ENCODE data around the gene STX8. TPM values are rescaled to one million over a fixed set of nuclear protein-coding genes. Genes with fewer than 3 reads are reported as not detected.
"Not testable (repeated sequence)": the region's sequence is repeated elsewhere in the genome, so short reads cannot be mapped to it uniquely, and the experiment has no call there.

STX8 gene
- total and polyA plus RNA-seq, 3 donors from 2014 or later = 103 to 160 (median 125) TPM

GRCh38 chr17:9261081-9262012, 314.3 kb downstream of the STX8 start:
- no peak overlapping the region for H3K4me3 ChIP-seq
- H3K36me3 ChIP-seq (ENCODE audit: low read depth, missing control alignments) = no peaks in the 10 kb centered on the region
- no peaks in the 10 kb centered on the region for H3K4me1 ChIP-seq
- intact Hi-C loops (cut with DNase I; ENCODE audit: low total_unique reads) = no loop called here
- 89 to 92% methylated on average over 24 of the region's 24 CpGs for WGBS, 2 donors
- no peaks in the 10 kb centered on the region for H3K27me3 ChIP-seq
- H3K9me3 ChIP-seq = no peaks in the 10 kb centered on the region
- no peak for DNase-seq
- TF ChIP-seq POLR2A (IDR thresholded peaks at IDR 0.05) (no peak), CTCF (IDR thresholded peaks at IDR 0.05) (no peak)
- H3K27ac ChIP-seq = no peak overlapping the region

DNA sequence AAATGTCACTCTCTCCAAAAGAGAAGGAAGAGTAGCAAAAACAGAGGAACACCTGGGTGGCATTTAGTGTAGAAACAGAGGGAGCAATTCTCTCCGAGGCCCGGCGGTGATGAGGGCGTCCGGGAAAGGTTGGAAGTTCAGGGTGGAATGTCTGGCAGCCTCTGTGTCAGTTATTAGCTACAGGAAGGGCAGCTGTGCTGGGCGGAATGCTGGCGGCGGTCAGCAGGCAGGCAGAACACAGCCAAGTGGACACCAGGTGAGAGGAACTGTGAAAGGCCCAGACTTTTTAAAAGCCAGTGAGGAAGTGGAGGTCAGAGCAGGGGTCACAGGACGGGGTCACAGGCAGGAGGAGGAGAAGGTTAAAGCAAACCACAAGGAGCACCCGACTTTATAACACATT, 316.2 kb downstream of the STX8 start:
- DNase-seq = no peak
- 63 to 76% methylated on average over 10 of the region's 10 CpGs for WGBS, 2 donors
- no peaks in the 10 kb centered on the region for H3K36me3 ChIP-seq (ENCODE audit: low read depth, missing control alignments)
- H3K27ac ChIP-seq = no peak overlapping the region
- H3K4me1 ChIP-seq = no peaks in the 10 kb centered on the region
- H3K9me3 ChIP-seq = no peaks in the 10 kb centered on the region
- H3K27me3 ChIP-seq = no peaks in the 10 kb centered on the region
- intact Hi-C loops (cut with DNase I; ENCODE audit: low total_unique reads) = no loop called here
- TF ChIP-seq POLR2A (IDR thresholded peaks at IDR 0.05) = no peak
- no peak for TF ChIP-seq CTCF (IDR thresholded peaks at IDR 0.05)
- H3K4me3 ChIP-seq = no peak overlapping the region

DNA sequence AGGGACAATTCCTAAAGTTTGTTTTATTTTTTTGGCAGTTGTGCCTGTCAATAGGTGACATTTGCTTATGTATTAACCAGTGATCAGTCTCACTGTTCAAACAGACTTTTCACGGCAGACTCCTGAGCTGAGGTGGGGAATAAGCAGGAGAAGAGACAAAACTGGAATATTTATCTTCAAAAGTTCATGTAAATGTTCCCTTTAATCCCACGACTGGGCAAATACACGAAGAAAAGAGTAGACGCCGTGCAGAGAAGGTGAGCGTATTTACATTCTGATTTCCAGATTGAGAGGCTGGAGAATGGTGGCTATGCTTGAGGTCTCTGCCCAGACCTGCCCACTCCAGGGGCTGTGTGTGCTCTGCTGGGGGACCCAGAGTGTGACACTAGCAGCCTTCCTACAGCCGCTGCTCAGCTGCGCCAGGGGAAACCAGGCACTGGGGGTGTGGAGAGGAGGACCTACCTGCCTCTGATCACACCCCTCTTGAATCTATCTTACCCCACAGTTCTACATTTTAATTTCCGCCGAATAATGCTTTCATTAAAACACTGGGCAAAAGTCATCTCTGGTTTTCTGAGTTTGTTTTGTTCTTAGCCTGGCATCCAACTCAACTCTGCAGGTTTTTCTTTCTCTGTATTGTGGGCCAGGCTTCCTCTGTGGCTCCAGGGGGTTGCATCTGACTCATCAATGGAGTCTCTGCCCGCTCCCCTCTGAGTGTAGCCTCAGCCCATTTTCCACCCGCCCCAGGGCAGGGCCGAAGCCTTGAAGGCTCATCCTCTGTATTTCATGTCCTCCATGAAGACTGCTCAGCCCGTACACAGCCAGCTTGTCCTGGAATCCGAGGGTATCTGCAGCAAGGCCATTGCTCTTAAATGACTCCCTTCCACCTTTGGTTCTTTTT, 317.3 kb downstream of the STX8 start:
- no peaks in the 10 kb centered on the region for H3K27me3 ChIP-seq
- DNase-seq = no peak
- no peaks in the 10 kb centered on the region for H3K9me3 ChIP-seq
- no peak overlapping the region for H3K4me3 ChIP-seq
- intact Hi-C loops (cut with DNase I; ENCODE audit: low total_unique reads) = no loop called here
- TF ChIP-seq POLR2A (IDR thresholded peaks at IDR 0.05) (no peak), CTCF (IDR thresholded peaks at IDR 0.05) (no peak)
- H3K27ac ChIP-seq = no peak overlapping the region
- no peaks in the 10 kb centered on the region for H3K36me3 ChIP-seq (ENCODE audit: low read depth, missing control alignments)
- no peaks in the 10 kb centered on the region for H3K4me1 ChIP-seq
- 88 to 92% methylated on average over 13 to 15 of the region's 15 CpGs for WGBS, 2 donors

GRCh38 chr17:9257630-9257965, 318.0 kb downstream of the STX8 start:
- H3K4me3 ChIP-seq; H3K4me1 ChIP-seq; H3K27me3 ChIP-seq; H3K27ac ChIP-seq; DNase-seq; H3K9me3 ChIP-seq; H3K36me3 ChIP-seq (ENCODE audit: low read depth, missing control alignments); intact Hi-C loops (cut with DNase I; ENCODE audit: low total_unique reads): not testable (repeated sequence)
- 95 to 96% methylated on average over 9 of the region's 9 CpGs for WGBS, 2 donors
